B cell (primary cell): Measurements from ENCODE around the gene EED. TPM values are rescaled to one million over a fixed set of nuclear protein-coding genes. Genes with fewer than 3 reads are reported as not detected.

Experiments
- ATAC-seq: fragments of 200-7000 bp; cut with Tn5 transposase; one replicate; pipeline ENCODE4 v1.10.0; 2021; ENCODE audit warnings: low read depth, mild to moderate bottlenecking, moderate number of reproducible peaks, moderate library complexity
- CTCF ChIA-PET: fragments of 350-600 bp; sonication (Branson Sonifier 250); formaldehyde crosslinking; loops from one replicate; lab custom pipeline; 2021; ENCODE audit warnings: antibody characterized with exemption, inconsistent platforms; lab: Charles Lee
- POLR2A ChIA-PET: fragments of 350-600 bp; sonication (Branson Sonifier 250); formaldehyde crosslinking; loops from one replicate; lab custom pipeline; 2021; ENCODE audit warnings: antibody characterized with exemption; lab: Charles Lee
- DNase-seq: peaks from one replicate; pipeline ENCODE4 v3.0.0; 2013
- H2AFZ ChIP-seq: 2 replicates; pipeline ENCODE4 v1.6.1; 2012; ENCODE audit warnings: mild to moderate bottlenecking, low read depth, low read length; ENCODE audit not compliant: insufficient read depth, poor library complexity, severe bottlenecking
- H3K27ac ChIP-seq, 2 donors: 1 replicate in 1 of 2; 2 replicates in 1 of 2; pipeline ENCODE4 v1.5.1; 2012 to 2013; ENCODE audit warnings: low read length in 2 of 2, mild to moderate bottlenecking in 2 of 2, moderate library complexity in 1 of 2
- H3K27me3 ChIP-seq, 4 experiments: fragments of 200-600 bp in 1 of 4; sonication (generic) in 1 of 4; replicated peaks in 1 of 4; 1 replicate in 2 of 4; 2 replicates in 2 of 4; pipeline versions ENCODE4 v1.6.1 to v1.7.0; 2013 to 2016; ENCODE audit warnings: low read length in 3 of 4, mild to moderate bottlenecking in 2 of 4, mixed read lengths in 1 of 4, moderate library complexity in 1 of 4; ENCODE audit not compliant: insufficient read depth in 4 of 4, control insufficient read depth in 3 of 4; ENCODE audit errors: control extremely low read depth in 1 of 4
- H3K36me3 ChIP-seq, 2 experiments: replicated peaks in 1 of 2; 1 replicate in 1 of 2; 2 replicates in 1 of 2; pipeline versions ENCODE4 v1.6.1 to v1.7.1; 2013; ENCODE audit warnings: low read length in 1 of 2; ENCODE audit not compliant: insufficient read depth in 2 of 2, control insufficient read depth in 1 of 2; ENCODE audit errors: control extremely low read depth in 1 of 2, extremely low read depth in 1 of 2
- H3K4me1 ChIP-seq, 2 donors: fragments of 200-600 bp in 1 of 2; sonication (generic) in 1 of 2; 1 replicate in 1 of 2; 2 replicates in 1 of 2; pipeline versions ENCODE4 v1.5.1 to v1.6.1; 2013 to 2017; ENCODE audit warnings: low read length in 2 of 2; ENCODE audit not compliant: control insufficient read depth in 2 of 2, insufficient read depth in 2 of 2
- H3K4me2 ChIP-seq: replicated peaks from 2 replicates; pipeline ENCODE3; 2012; ENCODE audit warnings: mild to moderate bottlenecking, low read depth, low read length; ENCODE audit not compliant: poor library complexity, severe bottlenecking
- H3K4me3 ChIP-seq, 5 experiments: fragments of 200-600 bp in 1 of 5; sonication (generic) in 1 of 5; 1 replicate in 3 of 5; 2 replicates in 2 of 5; pipeline versions ENCODE4 v1.5.1 to v1.7.0; 2011 to 2016; ENCODE audit warnings: low read length in 4 of 5, mild to moderate bottlenecking in 4 of 5, low read depth in 2 of 5, control low read depth in 1 of 5, moderate library complexity in 1 of 5; ENCODE audit not compliant: insufficient read depth in 1 of 5; ENCODE audit errors: control extremely low read depth in 1 of 5, extremely low read depth in 1 of 5
- H3K79me2 ChIP-seq: fragments of 200-600 bp; sonication (generic); one replicate; pipeline ENCODE4 v1.6.0; 2016; ENCODE audit warnings: low read length; ENCODE audit not compliant: control insufficient read depth, insufficient read depth
- H3K9ac ChIP-seq: fragments of 200-600 bp; sonication (generic); 2 replicates; pipeline ENCODE4 v1.6.1; 2017; ENCODE audit warnings: mild to moderate bottlenecking, low read length, moderate library complexity
- H3K9me3 ChIP-seq, 3 donors: one replicate each; pipeline versions ENCODE4 v1.6.1 to v1.7.1; 2013; ENCODE audit warnings: low read length in 2 of 3; ENCODE audit not compliant: control insufficient read depth in 2 of 3, insufficient read depth in 1 of 3; ENCODE audit errors: control extremely low read depth in 1 of 3
- H4K20me1 ChIP-seq: 2 replicates; pipeline ENCODE4 v1.6.0; 2012; ENCODE audit warnings: mild to moderate bottlenecking, low read length; ENCODE audit not compliant: insufficient read depth, control insufficient read depth, poor library complexity, severe bottlenecking
- H3K27ac Mint-ChIP-seq: one replicate; pipeline ENCODE4 v1.8.0; 2021; ENCODE audit warnings: mixed read lengths
- H3K27me3 Mint-ChIP-seq: one replicate; pipeline ENCODE4 v1.8.0; 2021; ENCODE audit warnings: mixed read lengths
- H3K4me1 Mint-ChIP-seq: one replicate; pipeline ENCODE4 v1.8.0; 2021; ENCODE audit warnings: mixed read lengths
- H3K4me3 Mint-ChIP-seq: one replicate; pipeline ENCODE4 v1.8.0; 2021; ENCODE audit warnings: mixed read lengths
- H3K9me3 Mint-ChIP-seq: one replicate; pipeline ENCODE4 v1.8.0; 2022; ENCODE audit warnings: mixed read lengths; ENCODE audit not compliant: insufficient read depth
- EZH2 ChIP-seq: IDR thresholded peaks from 2 replicates; pipeline ENCODE4 v1.6.1; 2012; ENCODE audit warnings: borderline replicate concordance, low read depth, mild to moderate bottlenecking, moderate library complexity, low read length; ENCODE audit not compliant: insufficient read depth, poor library complexity, severe bottlenecking
- WGBS: methylation state at CpG from one replicate; pipeline ENCODE4 v1.1.5; 2013; ENCODE audit warnings: missing lambda C conversion rate; ENCODE audit not compliant: insufficient coverage; 5-methylcytosine and 5-hydroxymethylcytosine counted together
- intact Hi-C: fragments of 100-400 bp; cut with micrococcal nuclease; formaldehyde crosslinking; loops from one replicate; pipeline ENCODE4 v1.10.0; 2022
- polyA plus RNA-seq: library from polyadenylated mRNA; depleted of rRNA; stranded (reverse); fragments of >200 nt; gene quantifications from 2 replicates; pipeline ENCODE4 v1.2.3, GENCODE V29; 2012
- total RNA-seq, 2 donors: library from RNA; stranded (reverse); fragments of 120-200 nt in 1 of 2; gene quantifications; 1 replicate in 1 of 2; 2 replicates in 1 of 2; pipeline versions ENCODE4 v1.2.3 to v1.2.4, GENCODE V29; 2013 to 2022
- TF ChIP-seq, protein P1 (sequence below): fragments of 200-600 bp; IDR thresholded peaks from one replicate; pipeline ENCODE4 v1.8.0; 2022; ENCODE audit warnings: antibody characterized with exemption, mild to moderate bottlenecking

EED gene
- total and polyA plus RNA-seq, 2 donors (not counting 1 experiment from before 2014, with no cell fraction given): 21.8 to 49.5 TPM

DNA sequence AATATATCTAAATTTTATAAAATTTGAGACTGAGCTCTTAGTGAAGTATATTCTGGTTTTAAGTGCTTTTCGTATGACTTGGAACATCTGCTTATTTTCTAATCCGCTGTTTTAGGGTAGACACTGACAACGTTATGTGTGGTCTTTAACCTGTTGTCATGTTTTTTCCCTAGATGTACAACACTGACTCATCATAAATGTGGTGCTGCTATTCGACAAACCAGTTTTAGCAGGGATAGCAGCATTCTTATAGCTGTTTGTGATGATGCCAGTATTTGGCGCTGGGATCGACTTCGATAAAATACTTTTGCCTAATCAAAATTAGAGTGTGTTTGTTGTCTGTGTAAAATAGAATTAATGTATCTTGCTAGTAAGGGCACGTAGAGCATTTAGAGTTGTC is 33.7 kb downstream of the EED start:
- Mint-ChIP-seq H3K27ac (no peak overlapping the region), H3K9me3 (peaks cover 3% of the 10 kb centered on the region), H3K27me3 (no peaks in the 10 kb centered on the region), H3K4me3 (no peak overlapping the region), H3K4me1 (peaks cover 5% of the 10 kb centered on the region)
- ATAC-seq (no peak), DNase-seq (no peak)
- H3K27me3 ChIP-seq: no peaks in the 10 kb centered on the region
- no CpG with 5 or more reads among the region's 8 CpGs for WGBS
- H3K79me2 ChIP-seq: peaks cover 19% of the 10 kb centered on the region
- intact Hi-C loops: no loop called here
- peaks cover 15 to 64% of the 10 kb centered on the region in 2 experiments for H3K36me3 ChIP-seq
- H3K27ac ChIP-seq: no peak overlapping the region
- no peaks in the 10 kb centered on the region for H3K4me1 ChIP-seq
- ChIA-PET CTCF (interaction anchor here (0.8 kb wide), 1 partner anchor 14 kb away, joined by 4 read pairs; no protein-coding TSS in a partner anchor), POLR2A (interaction anchor here (0.6 kb wide), 1 partner anchor 20 kb away, joined by 4 read pairs; no protein-coding TSS in a partner anchor)
- no peak overlapping the region for H2AFZ ChIP-seq
- H3K4me2 ChIP-seq: no peak overlapping the region
- H4K20me1 ChIP-seq: peaks cover 13% of the 10 kb centered on the region
- TF ChIP-seq EZH2: no peak
- TF ChIP-seq, protein P1, sequence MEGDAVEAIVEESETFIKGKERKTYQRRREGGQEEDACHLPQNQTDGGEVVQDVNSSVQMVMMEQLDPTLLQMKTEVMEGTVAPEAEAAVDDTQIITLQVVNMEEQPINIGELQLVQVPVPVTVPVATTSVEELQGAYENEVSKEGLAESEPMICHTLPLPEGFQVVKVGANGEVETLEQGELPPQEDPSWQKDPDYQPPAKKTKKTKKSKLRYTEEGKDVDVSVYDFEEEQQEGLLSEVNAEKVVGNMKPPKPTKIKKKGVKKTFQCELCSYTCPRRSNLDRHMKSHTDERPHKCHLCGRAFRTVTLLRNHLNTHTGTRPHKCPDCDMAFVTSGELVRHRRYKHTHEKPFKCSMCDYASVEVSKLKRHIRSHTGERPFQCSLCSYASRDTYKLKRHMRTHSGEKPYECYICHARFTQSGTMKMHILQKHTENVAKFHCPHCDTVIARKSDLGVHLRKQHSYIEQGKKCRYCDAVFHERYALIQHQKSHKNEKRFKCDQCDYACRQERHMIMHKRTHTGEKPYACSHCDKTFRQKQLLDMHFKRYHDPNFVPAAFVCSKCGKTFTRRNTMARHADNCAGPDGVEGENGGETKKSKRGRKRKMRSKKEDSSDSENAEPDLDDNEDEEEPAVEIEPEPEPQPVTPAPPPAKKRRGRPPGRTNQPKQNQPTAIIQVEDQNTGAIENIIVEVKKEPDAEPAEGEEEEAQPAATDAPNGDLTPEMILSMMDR: no peak
- no peaks in the 10 kb centered on the region for H3K9me3 ChIP-seq
- H3K4me3 ChIP-seq: no peak overlapping the region
- H3K9ac ChIP-seq: no peak overlapping the region

DNA sequence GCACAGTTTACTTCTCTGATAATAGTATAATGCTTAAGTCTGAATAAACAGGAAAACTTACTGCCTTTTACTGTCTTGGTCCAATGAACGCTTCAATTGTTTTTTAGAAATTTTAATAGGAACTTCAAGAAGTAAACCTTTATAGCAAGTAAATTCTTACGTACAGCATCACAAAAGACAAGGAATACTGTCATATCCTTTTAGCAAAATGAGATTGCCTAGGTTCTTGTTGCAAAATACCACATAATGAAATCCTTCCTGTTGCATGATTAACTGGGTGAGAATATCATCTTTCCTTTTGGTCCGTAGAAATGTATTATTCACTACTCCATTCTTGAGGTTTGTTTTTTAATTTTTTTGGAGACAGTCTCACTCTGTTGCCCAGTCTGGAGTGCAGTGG is 35.2 kb downstream of the EED start:
- Histone ChIP-seq H3K27ac (no peak overlapping the region), H3K36me3 (peaks cover 18 to 61% of the 10 kb centered on the region in 2 experiments), H3K79me2 (peaks cover 4% of the 10 kb centered on the region), H3K4me1 (no peaks in the 10 kb centered on the region), H4K20me1 (peaks cover 3% of the 10 kb centered on the region), H3K4me3 (no peak overlapping the region), H2AFZ (no peak overlapping the region), H3K9me3 (no peaks in the 10 kb centered on the region), H3K9ac (no peak overlapping the region), H3K27me3 (no peaks in the 10 kb centered on the region), H3K4me2 (no peak overlapping the region)
- ATAC-seq (no peak), DNase-seq (no peak)
- no CpG with 5 or more reads among the region's 3 CpGs for WGBS
- Mint-ChIP-seq H3K9me3 (peaks cover 3% of the 10 kb centered on the region), H3K4me3 (no peak overlapping the region), H3K4me1 (peaks cover 1% of the 10 kb centered on the region), H3K27ac (no peak overlapping the region), H3K27me3 (no peaks in the 10 kb centered on the region)
- POLR2A ChIA-PET: no interaction called here
- TF ChIP-seq, protein P1: no peak
- TF ChIP-seq EZH2: no peak
- intact Hi-C loops: no loop called here
- CTCF ChIA-PET: no interaction called here
